GM23338 (cell line): ENCODE results near the gene DMBX1. TPM values are rescaled to one million over a fixed set of nuclear protein-coding genes. Genes with fewer than 3 reads are reported as not detected.

Source experiments
- ATAC-seq: fragments of 200-7000 bp; cut with Tn5 transposase; 3 replicates; pipeline ENCODE4 v1.9.1; 2020
- DNase-seq: peaks from one replicate; pipeline ENCODE4 v3.0.0-alpha.2; 2015; ENCODE audit warnings: low spot score
- H2AFZ ChIP-seq: fragments of 200-600 bp; sonication (generic); 2 replicates; pipeline ENCODE4 v1.8.0; 2016; ENCODE audit warnings: antibody characterized with exemption, mild to moderate bottlenecking, moderate library complexity
- H3F3A ChIP-seq: fragments of 200-600 bp; sonication (generic); replicated peaks from 2 replicates; pipeline ENCODE4 v1.8.0; 2017; ENCODE audit warnings: antibody characterized with exemption, mixed run types, low read depth
- H3K27ac ChIP-seq: fragments of 200-600 bp; sonication (generic); 2 replicates; pipeline ENCODE4 v1.6.1; 2016; ENCODE audit warnings: low read depth
- H3K27me3 ChIP-seq: fragments of 200-600 bp; sonication (generic); 2 replicates; pipeline ENCODE4 v1.8.0; 2016; ENCODE audit warnings: mild to moderate bottlenecking, mixed run types, moderate library complexity; ENCODE audit not compliant: insufficient read depth
- H3K36me3 ChIP-seq: fragments of 200-600 bp; sonication (generic); 2 replicates; pipeline ENCODE4 v1.8.0; 2016; ENCODE audit warnings: mild to moderate bottlenecking; ENCODE audit not compliant: insufficient read depth
- H3K4me1 ChIP-seq: fragments of 200-600 bp; sonication (generic); 2 replicates; pipeline ENCODE4 v1.8.0; 2016; ENCODE audit warnings: mild to moderate bottlenecking, moderate library complexity; ENCODE audit not compliant: insufficient read depth
- H3K4me2 ChIP-seq: fragments of 200-600 bp; sonication (generic); 2 replicates; pipeline ENCODE4 v1.7.1; 2017; ENCODE audit warnings: mixed run types
- H3K4me3 ChIP-seq: fragments of 200-600 bp; sonication (generic); 2 replicates; pipeline ENCODE4 v1.6.1; 2016; ENCODE audit warnings: mixed run types
- H3K79me2 ChIP-seq: fragments of 200-600 bp; sonication (generic); replicated peaks from 2 replicates; pipeline ENCODE4 v1.8.0; 2017; ENCODE audit warnings: mild to moderate bottlenecking; ENCODE audit not compliant: insufficient read depth
- H3K9me2 ChIP-seq: fragments of 200-600 bp; sonication (generic); 2 replicates; pipeline ENCODE4 v1.8.0; 2017; ENCODE audit not compliant: insufficient read depth
- H4K20me1 ChIP-seq: fragments of 200-600 bp; sonication (generic); replicated peaks from 2 replicates; pipeline ENCODE4 v1.8.0; 2017; ENCODE audit warnings: mild to moderate bottlenecking; ENCODE audit not compliant: insufficient read depth
- H3K27ac Mint-ChIP-seq: 2 replicates; pipeline ENCODE4 v1.8.0; 2020; ENCODE audit warnings: inconsistent platforms, mild to moderate bottlenecking, moderate library complexity, mixed read lengths
- H3K27me3 Mint-ChIP-seq: 3 replicates; pipeline ENCODE4 v1.8.0; 2022; ENCODE audit warnings: low read depth, mild to moderate bottlenecking, moderate library complexity, mixed read lengths, inconsistent platforms; ENCODE audit not compliant: insufficient read depth, poor library complexity
- H3K36me3 Mint-ChIP-seq: 3 replicates; pipeline ENCODE4 v1.8.0; 2021; ENCODE audit warnings: low read depth, mild to moderate bottlenecking, inconsistent platforms, moderate library complexity, mixed read lengths
- H3K4me1 Mint-ChIP-seq: 3 replicates; pipeline ENCODE4 v1.8.0; 2020; ENCODE audit warnings: mild to moderate bottlenecking, inconsistent platforms, mixed read lengths
- H3K4me3 Mint-ChIP-seq: 3 replicates; pipeline ENCODE4 v1.8.0; 2021; ENCODE audit warnings: moderate library complexity, mild to moderate bottlenecking, inconsistent platforms, mixed read lengths
- H3K9me3 Mint-ChIP-seq: 3 replicates; pipeline ENCODE4 v1.8.0; 2020; ENCODE audit warnings: moderate library complexity, mild to moderate bottlenecking, inconsistent platforms, mixed read lengths
- CTCF ChIP-seq, 2 experiments: fragments of 200-600 bp in 1 of 2; sonication (generic) in 1 of 2; conservative IDR thresholded peaks; 2 replicates each; pipeline versions ENCODE4 v1.5.1 to v1.6.1; 2016 to 2017; ENCODE audit warnings: antibody characterized with exemption in 2 of 2, low read depth in 2 of 2, mild to moderate bottlenecking in 2 of 2, moderate library complexity in 1 of 2
- EZH2phosphoT487 ChIP-seq: fragments of 200-600 bp; sonication (generic); IDR thresholded peaks from one replicate; pipeline ENCODE4 v1.8.1; 2018; ENCODE audit warnings: antibody characterized with exemption; ENCODE audit not compliant: unreplicated experiment
- POLR2AphosphoS5 ChIP-seq: IDR thresholded peaks from 2 replicates; pipeline ENCODE4 v1.6.1; 2016; ENCODE audit warnings: antibody characterized with exemption, low read depth
- REST ChIP-seq: IDR thresholded peaks from one replicate; pipeline ENCODE4 v1.6.1; 2018; ENCODE audit warnings: antibody characterized with exemption; ENCODE audit not compliant: unreplicated experiment
- ZNF331 ChIP-seq: fragments of 250-450 bp; sonication (Bioruptor Pico); IDR thresholded peaks from 2 replicates; pipeline ENCODE4 v1.5.0; 2020; ENCODE audit warnings: low read depth, mild to moderate bottlenecking, moderate library complexity
- polyA plus RNA-seq: library from polyadenylated mRNA; unstranded; fragments of >200 nt; fragmentation: Nextera tagmentation; extraction: Ambion mirVana; gene quantifications from 2 replicates; pipeline ENCODE4 v1.2.1, GENCODE V29; 2016
- total RNA-seq: library from RNA; depleted of rRNA; stranded (reverse); fragments of >200 nt; shearing (Covaris generic); gene quantifications from 2 replicates; pipeline ENCODE4 v1.2.3, GENCODE V29; 2014

DMBX1 gene
- total and polyA plus RNA-seq, 2 experiments from 2014 or later: 0.11 TPM; not detected in 1

- H3K4me1 ChIP-seq: peaks cover 15% of the 10 kb centered on the region
- no peaks in the 10 kb centered on the region for H4K20me1 ChIP-seq
- Mint-ChIP-seq H3K4me1 (peaks cover 36% of the 10 kb centered on the region), H3K4me3 (no peak overlapping the region), H3K27me3 (peaks cover 52% of the 10 kb centered on the region), H3K9me3 (no peaks in the 10 kb centered on the region), H3K36me3 (no peaks in the 10 kb centered on the region), H3K27ac (no peak overlapping the region)
- no peak overlapping the region for H2AFZ ChIP-seq
- H3K36me3 ChIP-seq: no peaks in the 10 kb centered on the region
- no peak overlapping the region for H3K4me2 ChIP-seq
- H3K9me2 ChIP-seq: no peaks in the 10 kb centered on the region
- H3K27me3 ChIP-seq: peaks cover 99% of the 10 kb centered on the region
- no peak for ATAC-seq
- TF ChIP-seq POLR2AphosphoS5 (no peak), EZH2phosphoT487 (no peak), CTCF (conservative IDR thresholded peaks at IDR 0.05; ENCODE audit: low read depth in 2 of 2) (no peak), REST (no peak)
- H3K4me3 ChIP-seq: no peak overlapping the region
- H3F3A ChIP-seq: 0 out of 2 replicates have a peak, but pooled peaks cover 13% of the 10 kb centered on the region
- no peak overlapping the region for H3K27ac ChIP-seq
- no peaks in the 10 kb centered on the region for H3K79me2 ChIP-seq
- DNase-seq: no peak
Measured at GRCh38 chr1:46469881-46470280, 19.8 kb upstream of the DMBX1 start.

- Mint-ChIP-seq H3K27ac (no peak overlapping the region), H3K36me3 (no peaks in the 10 kb centered on the region), H3K4me1 (peaks cover 29% of the 10 kb centered on the region), H3K27me3 (peaks cover 33% of the 10 kb centered on the region), H3K4me3 (no peak overlapping the region), H3K9me3 (no peaks in the 10 kb centered on the region)
- Histone ChIP-seq H3K79me2 (no peaks in the 10 kb centered on the region), H4K20me1 (no peaks in the 10 kb centered on the region), H3K27ac (no peak overlapping the region), H2AFZ (no peak overlapping the region), H3F3A (0 out of 2 replicates have a peak, but pooled peaks cover 7% of the 10 kb centered on the region), H3K9me2 (no peaks in the 10 kb centered on the region), H3K4me1 (peaks cover 11% of the 10 kb centered on the region), H3K27me3 (peaks cover 98% of the 10 kb centered on the region), H3K4me2 (no peak overlapping the region), H3K36me3 (no peaks in the 10 kb centered on the region), H3K4me3 (no peak overlapping the region)
- DNase-seq: no peak
- no peak for ATAC-seq
- TF ChIP-seq REST (peak; percentile 58), ZNF331 (CRISPR knock-in tag) (no peak; the same call in 1 of the 2 replicates)
Measured at GRCh38 chr1:46471848-46472492, 17.7 kb upstream of the DMBX1 start.
